GM19238 (cell line): ENCODE results near the gene NSMCE1.
"Not testable (repeated sequence)": the region's sequence is repeated elsewhere in the genome, so short reads cannot be mapped to it uniquely, and the experiment has no call there.

Experiments
- DNase-seq: peaks from one replicate; pipeline ENCODE4 v3.0.0; 2011; ENCODE audit warnings: low spot score; ENCODE audit not compliant: insufficient read length

The NSMCE1 gene

DNA sequence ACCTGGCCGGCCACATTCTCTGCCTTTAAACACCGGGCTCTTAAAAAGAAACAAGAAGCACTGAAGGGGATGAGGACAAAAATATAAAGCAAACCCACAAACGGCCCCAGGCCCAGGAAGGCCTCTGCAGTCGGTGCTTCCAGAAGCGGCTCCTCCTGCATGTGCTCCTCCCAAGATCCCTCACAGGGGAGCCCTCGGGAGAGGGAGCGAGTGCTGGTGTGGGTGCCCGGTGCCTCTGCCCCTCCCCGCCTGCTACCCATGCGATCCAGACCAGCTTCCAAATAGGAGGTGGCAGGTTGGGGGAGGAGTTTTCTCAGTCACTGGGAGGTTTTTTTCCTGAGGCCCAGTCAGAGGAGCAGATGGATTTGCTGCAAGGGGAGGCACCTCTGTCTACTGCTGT is 49.4 kb downstream of the NSMCE1 start:
- DNase-seq: no peak

DNA sequence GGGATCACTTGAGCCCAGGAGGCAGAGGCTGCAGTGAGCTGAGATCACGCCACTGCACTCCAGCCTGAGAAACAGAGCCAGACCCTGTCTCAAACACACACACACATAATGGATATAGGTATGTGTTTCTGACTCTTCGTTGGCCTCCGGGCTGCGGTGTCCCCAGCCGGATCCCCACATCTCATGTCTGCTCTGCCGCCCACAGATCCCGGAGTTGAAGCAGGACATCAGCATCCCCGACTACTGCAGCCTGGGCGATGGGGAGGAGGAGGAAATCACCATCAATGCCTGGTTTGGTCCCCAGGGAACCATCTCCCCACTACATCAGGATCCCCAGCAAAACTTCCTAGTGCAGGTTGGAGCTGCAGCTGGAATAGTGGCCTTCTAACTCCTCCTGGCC is 49.8 kb downstream of the NSMCE1 start:
- no peak for DNase-seq

DNA sequence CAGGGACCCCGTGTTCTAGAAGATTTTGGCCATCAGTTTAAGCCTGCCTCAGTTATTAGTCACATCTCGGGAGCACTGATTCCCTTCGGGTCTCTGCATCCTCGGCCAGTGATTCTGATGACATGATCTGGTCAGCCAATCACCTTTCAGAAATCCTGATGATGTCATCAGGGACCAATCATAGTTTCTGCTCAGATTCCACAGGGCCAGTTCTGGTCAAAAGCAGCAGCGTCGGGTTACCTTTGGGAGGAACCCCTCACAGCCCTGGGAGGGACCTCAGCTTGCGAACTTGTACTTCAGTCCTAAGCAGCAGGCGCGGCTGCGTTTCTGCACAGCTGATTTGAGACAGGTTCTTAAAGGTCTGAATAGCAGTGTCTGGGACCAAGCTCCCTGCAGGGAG is 51.3 kb downstream of the NSMCE1 start:
- no peak for DNase-seq

DNA sequence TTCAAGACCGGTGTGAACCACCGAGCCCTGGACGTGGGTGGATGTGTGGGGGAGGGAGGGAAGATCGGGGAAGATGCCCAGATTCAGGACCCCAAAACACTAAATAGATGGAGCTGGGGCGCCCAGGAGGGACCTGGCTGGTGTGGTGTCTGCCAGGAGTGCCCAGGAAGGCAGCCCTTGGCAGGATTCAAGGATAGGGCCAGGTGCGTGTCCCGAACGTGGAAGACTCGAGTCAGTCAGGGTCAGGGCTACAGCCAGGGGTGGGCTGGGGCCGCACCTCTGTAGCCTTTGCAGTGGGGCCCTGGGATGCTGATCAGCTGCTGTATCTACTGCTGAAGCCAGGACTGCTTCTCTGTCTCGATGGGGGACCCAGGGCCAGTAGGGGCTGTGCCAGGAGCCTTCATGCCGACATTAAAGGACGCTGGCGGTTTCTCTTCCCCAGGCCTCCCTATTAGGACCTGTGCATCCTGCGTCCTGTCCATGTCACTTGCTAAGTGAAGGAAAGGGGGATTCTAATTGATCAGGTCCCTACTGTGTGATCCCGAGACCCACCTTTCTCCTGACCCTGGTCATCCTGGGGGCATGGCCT is 52.2 kb downstream of the NSMCE1 start:
- no peak for DNase-seq

DNA sequence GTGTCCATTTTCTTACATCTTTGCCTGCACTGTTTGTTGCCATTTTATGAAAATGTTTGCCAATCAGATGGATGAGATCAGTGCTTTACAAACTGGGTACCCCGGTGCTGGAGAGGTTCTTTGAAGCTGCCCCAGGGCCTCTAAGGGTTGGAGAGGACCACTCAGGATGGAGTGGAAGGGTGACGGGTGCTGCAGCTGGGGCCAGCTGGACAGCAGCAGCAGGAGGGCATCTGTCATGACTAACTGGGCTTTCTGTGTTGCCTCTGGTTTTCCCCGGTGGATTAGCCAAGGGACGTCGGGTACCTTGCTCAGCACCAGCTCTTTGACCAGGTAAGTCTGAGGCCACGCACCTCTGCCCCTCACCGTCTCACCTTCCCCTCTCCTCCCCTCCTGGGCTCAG is 52.9 kb downstream of the NSMCE1 start:
- DNase-seq: no peak

DNA sequence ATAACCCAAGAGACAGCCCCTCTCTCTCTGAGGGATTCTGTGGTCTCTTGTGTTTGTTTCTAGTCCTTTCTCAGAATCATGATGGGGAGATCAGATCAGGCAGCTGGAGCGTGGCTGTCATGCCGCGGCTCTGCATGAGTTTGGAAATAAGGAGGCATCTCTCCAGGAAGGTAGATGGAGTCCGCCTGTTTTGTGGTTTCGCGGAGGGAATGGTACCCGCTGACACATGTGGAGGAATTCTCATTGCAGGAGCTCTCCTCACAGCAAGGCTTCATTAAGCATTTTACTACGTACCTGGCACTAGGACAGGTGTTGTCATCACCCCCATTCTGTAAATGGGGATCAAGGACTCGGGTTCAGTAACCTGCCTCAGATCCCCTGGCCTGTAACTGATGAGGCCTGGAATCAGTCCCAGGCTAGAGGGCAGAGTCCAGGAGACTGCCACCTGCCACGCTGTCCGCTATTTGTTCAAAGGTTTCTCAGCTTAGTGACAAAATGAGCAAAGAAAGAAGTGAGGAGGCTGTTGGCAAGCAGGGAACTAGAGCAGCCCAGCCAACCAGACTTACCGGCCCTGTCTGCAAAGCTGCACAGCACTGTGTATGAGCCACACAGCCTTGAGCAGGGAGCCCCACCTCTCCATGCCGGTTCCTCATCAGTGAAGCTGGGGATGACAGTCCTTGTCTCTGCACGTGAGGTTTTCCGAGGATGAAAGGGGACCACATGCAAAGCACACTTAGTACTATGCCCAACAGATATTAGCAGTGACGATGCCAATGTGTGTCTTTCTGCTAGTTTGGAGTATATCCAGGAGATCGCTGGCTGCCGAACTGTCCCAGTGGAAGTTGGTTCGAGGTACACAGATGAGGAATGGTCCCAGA is 54.2 kb downstream of the NSMCE1 start:
- DNase-seq: no peak

DNA sequence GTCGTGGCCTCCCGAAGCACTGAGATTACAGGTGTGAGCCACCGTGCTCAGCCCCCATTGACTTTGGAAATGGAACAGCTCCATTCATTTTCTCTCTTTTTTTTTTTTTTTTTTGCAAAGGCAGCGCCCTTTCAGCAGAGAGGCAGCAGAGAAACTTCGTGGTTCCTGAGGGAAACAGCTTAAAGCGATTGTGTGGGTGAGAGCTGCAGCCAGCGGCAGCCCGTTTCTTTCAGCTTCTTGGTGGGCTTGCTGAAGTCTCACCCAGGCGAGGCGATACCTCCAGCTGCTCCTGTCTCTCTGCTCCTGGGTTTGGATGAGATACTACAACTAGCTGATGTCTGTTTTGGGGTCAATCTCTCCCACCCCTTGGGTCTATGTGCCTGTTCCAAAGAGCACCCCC is 57.5 kb downstream of the NSMCE1 start:
- no peak for DNase-seq

DNA sequence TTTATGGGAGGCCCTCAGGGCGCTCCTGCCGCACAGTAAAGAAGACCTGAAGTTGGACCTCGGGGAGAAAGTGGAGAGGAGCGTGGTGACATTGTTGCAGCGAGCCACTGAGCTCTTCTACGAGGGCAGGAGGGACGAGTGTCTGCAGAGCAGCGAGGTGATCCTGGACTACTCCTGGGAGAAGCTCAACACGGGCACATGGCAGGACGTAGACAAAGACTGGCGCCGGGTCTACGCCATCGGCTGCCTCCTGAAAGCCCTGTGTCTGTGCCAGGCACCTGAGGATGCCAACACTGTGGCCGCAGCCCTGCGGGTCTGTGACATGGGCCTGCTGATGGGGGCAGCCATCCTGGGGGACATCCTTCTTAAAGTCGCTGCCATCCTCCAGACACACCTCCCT is 58.4 kb downstream of the NSMCE1 start:
- no peak for DNase-seq

DNA sequence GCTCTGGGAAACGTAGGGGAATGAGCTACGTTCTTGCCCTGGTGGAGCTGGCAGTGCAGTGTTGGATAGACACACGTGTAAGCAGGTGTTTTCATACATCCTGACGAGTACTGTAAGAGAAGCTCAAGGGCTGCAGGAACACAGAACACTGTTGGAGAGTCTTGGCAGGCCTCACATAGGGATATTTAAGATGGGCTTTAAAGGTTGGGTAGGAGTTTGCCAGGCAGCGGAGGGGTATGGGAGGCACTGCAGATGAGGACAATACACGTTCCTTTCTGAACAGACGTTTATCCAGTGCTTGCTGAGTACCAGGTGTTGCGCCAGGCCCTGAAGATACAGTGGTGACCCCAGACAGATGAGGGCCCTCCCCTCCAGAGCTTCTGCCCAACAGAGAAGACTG is 59.0 kb downstream of the NSMCE1 start:
- no peak for DNase-seq

DNA sequence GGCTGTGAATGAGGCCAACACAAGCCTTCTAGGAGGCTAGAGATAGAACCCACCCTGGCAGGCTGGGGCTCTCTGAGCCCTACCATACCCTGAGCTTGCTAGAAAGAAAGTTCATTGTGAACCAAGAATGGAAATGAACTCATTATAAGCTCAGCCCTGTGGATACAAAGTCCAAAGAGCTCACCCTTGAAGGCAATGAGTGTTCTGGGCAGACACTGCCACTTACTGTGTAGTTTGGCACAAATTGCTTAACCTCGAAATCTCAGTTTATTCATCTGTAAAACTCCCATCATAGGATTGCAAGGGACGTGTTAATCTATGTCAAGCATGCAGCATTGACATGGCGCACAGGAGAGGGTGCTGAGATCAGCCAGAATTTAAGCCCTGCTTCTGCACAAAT is 59.8 kb downstream of the NSMCE1 start:
- no peak for DNase-seq

DNA sequence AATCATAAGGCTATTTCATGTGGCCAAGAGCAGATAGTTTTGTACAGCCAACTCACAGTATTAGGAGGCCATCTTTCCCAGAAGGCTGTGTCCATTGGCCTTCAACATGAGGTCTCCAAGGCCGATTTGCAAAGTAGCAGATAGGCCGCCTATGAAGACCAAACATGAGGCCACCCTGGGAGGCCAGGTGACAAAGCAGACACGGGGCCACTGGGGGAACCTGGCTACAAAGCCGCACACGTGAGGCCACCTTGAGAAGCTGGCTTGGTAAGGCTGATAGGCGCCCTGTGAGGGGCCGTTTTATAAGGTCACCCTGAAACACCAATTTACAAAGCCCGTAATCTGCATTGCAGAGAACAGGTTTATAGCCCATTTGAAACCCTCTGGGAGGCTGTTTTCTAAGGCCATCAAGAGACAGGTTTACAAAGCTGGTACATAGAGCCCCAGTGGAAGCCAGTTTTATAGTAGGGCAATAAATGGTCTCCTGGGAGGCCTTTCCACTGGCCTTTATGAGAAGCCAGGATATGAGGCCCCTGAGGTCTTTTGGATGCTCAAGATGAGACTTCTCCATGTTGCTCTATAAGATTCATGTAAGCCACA is 60.4 kb downstream of the NSMCE1 start:
- DNase-seq: no peak

DNA sequence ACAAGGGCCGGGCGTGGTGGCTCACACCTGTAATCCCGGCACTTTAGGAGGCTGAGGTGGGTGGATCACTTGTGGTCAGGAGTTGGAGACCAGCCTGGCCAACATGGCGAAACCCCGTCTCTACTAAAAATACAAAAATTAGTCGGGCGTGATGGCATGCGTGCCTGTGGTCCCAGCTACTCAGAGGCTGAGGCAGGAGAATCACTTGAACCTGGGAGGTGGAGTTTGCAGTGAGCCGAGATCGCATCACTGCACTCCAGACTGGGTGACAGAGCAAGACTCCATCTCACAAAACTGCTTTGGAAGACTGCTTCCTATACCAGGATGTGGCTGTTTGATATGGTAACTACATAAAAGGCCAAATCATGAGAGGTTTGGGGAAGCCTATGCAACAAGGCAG is 61.5 kb downstream of the NSMCE1 start:
- not testable (repeated sequence) for DNase-seq

DNA sequence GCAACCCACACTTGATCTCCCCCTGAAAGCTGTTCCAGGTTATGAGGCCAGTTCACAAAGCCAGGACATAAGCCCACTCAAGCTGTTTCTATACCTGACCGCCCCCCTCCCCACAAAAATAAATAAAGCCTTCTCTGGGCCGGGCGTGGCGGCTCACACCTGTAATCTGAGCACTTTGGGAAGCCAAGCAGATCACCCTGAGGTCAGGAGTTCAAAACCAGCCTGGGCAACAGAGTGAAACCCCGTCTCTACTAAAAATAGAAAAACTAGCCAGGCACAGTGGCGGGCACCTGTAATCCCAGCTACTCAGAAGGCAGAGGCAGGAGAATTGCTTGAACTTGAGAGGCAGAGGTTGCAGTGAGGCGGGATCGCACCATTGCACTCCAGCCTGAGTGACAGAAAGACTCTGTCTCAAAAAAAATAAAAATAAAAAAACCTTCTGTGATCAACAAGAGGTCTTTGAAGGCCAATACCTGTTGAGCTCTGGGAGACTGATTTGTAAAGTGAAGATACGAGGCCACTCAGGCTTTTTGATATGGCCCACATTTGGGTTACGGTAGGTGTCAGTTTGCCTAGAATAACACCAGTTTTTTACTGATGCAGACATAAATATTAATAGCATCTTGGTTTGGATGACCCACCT is 63.0 kb downstream of the NSMCE1 start:
- no peak for DNase-seq

DNA sequence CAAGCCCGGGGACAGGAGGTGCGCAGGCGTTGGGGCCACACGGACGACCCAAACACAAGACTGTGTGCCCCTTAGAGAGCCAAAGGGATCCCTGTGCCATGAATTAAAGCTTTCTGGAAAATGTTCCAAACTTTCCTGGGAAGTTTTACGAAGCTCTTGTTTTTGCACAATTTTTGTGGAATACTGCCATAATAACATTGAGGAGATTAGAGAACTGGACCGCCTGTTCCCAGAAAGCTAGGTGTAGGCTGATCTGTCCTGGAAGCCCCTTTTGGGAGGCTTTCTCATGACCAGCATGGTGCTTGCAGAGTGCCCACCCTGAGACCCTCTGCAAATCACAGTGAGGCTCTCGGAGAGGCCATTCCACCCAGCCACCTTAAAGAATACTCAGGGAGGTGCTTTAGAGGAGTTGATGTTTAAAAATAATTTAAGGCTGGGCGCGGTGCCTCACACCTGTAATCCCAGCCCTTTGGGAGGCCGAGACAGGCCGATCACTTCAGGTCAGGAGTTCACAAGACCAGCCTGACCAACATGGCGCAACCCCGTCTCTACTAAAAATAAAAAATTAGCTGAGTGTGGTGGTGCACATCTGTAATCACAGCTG is 64.2 kb downstream of the NSMCE1 start:
- no peak for DNase-seq

DNA sequence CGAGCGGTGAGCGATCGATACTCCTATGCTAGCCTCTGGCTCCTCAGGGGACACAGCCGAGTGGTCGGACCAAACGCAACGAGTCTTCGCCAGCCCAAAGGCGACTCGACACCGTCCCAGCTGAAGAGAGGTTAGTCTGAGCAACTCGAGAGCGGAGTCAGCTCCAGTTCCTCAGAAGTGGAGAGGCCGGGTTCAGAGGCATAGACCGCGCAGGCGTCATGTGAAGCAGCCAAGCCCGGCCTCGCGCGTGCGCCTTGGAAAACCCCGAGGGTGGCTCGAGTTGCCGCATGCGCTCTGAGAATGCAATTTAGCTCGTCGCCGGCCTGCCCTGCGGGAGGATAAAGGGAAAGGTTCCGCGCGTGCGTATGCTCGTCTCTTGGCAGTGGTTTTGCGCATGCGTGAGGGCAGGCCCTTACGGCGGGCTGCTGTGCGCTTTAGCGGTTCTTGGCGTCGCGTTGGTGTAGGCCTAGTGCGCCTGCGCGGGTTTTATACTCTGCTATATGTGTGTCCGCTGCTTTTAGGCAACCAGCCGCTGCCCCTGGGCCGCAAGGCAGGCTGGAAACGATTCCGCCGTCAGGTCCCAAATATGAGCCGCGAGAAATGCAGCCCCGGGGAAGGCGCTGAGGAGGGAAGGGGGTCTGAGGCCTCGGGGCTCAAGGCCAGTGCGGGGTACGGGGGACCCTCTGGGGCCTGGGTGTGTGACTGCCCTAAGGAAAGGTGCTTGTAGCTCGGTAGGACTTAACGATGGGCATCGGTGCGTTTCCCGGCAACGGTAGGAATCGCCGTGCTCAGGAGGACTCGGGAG is 64.9 kb downstream of the NSMCE1 start, which contains the start of gene KDM8:
Gene KDM8 (plus strand): TSS at position 20 of the 805 bp plus-strand sequence. CDS start 6,598 bp downstream, outside the sequence.
- DNase-seq: peak; percentile 95

DNA sequence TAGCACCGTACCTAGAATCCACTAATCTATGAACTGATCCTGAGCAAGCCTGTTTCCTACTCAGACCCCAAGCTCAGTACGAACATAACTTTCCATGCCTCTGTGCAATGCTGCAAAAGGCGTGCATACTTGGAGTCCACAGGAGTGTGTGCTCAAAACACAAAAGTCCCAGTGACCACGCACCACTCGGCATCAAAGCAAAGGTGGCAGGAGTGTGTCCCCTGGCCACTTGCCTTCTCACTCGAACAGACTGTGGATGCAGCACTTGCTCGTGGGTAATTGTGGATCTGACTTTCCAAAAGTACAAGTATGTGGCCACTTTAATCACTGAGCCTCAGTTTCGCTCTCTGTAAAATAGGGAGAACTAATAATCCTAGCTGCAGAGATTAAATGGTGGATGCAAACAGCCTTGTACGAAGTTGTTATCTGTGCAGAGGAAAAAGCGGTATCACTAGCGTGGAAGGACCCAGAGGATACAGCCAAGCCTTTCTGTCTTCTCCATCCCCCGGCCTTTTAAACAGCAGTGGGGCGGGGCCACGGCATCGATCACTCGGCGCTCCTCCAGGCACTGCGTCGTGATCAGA is 65.6 kb downstream of the NSMCE1 start:
- DNase-seq: peak; percentile 63

DNA sequence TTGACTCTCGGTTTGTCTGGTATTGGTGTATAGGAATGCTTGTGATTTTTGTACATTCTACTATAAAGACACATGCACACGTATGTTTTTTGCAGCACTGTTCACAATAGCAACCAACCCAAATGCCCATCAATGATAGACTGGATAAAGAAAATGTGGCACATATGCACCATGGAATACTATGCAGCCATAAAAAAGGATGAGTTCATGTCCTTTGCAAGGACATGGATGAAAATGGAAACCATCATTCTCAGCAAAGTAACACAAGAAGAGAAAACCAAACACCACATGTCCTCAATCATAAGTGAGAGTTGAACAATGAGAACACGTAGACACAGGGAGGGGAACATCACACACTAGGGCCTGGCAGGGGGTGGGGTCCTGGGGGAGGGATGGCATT is 67.7 kb downstream of the NSMCE1 start:
- not testable (repeated sequence) for DNase-seq

DNA sequence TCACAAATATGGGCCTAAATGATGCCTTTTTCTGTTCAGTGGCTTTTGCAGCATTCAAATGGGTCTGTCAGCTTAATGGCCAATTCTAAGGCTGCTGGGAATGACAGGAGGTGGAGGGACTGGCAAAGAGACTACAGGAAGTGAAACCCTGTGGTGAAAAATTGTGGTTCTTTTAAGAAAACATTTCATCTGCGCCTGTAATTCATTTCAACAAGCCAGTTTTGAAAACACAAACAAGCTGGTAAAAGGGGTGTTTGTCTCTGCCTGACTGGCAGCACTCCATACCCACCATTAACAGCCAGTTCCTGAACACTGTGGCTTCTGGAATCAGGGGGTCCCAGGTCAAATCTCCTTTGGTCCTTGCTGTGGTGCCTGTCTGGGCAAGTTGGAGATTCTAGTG is 68.8 kb downstream of the NSMCE1 start:
- DNase-seq: peak; percentile 74

DNA sequence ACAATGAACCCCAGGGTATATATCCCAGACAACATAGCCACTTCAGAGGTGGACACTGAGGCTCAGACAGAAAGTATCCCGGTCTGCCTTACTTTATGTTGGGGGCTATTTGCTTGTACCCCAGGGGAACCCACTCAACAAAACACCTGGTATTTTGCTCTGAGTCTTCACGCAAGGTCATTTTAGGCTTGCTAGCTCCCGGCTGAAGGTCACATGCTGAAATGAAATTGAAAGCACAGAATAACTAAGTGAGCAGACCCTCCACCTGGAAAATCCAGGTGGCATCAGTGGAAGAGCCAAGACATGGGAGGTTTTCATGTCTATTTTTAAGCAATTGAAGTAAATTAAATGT is 69.4 kb downstream of the NSMCE1 start:
- DNase-seq: no peak

DNA sequence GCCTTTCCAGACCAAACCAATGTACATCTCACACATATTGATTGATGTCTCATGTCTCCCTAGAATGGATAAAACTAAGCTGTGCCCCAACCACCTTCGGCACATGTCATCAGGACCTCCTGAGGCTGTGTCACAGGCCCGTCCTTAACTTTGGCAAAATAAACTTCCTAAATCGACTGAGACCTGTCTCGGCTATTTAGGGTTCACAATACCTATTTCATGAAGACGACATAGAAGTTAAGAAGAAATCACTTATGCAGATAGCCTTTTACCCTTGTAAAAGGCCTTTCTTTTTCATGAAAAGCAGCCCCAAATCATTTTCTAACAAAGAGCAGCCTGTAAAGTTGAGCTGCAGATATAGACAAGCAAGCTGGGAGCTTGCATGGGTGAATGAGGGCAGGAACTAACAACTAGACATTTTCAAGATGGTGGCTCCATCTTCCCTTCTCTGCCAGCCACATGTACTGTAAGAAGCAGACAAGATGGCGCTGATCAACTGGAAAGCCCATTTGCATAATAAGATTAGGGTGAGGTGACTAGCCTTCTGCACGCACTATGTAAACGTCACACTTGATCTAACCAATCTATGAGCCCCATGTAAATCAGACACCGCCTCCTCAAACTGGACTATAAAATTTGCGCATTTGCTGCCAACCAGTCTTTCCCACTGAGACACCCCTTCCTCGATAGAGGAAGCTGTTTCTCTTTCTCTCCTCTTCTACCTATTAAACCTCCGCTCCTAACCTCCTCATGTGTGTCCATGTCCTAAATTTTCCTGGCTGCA is 69.9 kb downstream of the NSMCE1 start:
- DNase-seq: no peak
